Mesendoderm (in vitro differentiated cells): ENCODE results near the gene F7.

Source experiments
- DNase-seq: peaks from one replicate; pipeline ENCODE4 v3.0.0; 2013
- H2AK5ac ChIP-seq: 2 replicates; pipeline ENCODE4 v1.6.1; 2013; ENCODE audit warnings: low read length, inconsistent platforms
- H2BK120ac ChIP-seq: 2 replicates; pipeline ENCODE4 v1.6.1; 2013; ENCODE audit warnings: low read depth, mild to moderate bottlenecking, low read length, moderate library complexity, mixed read lengths
- H2BK15ac ChIP-seq: replicated peaks from 2 replicates; pipeline ENCODE4 v1.6.1; 2013; ENCODE audit warnings: low read depth, mild to moderate bottlenecking, moderate library complexity
- H2BK5ac ChIP-seq: 2 replicates; pipeline ENCODE4 v1.6.1; 2013; ENCODE audit warnings: low read length, inconsistent platforms
- H3K18ac ChIP-seq: 2 replicates; pipeline ENCODE4 v1.6.1; 2013; ENCODE audit warnings: mild to moderate bottlenecking, low read length, mixed read lengths
- H3K23ac ChIP-seq: one replicate; pipeline ENCODE4 v1.6.1; 2013; ENCODE audit warnings: low read length
- H3K27ac ChIP-seq: 2 replicates; pipeline ENCODE4 v1.5.1; 2013; ENCODE audit warnings: low read depth, mild to moderate bottlenecking, inconsistent platforms, low read length, moderate library complexity
- H3K27me3 ChIP-seq: 2 replicates; pipeline ENCODE4 v1.6.1; 2013; ENCODE audit warnings: low read length, control low read depth, mild to moderate bottlenecking, inconsistent platforms; ENCODE audit not compliant: insufficient read depth, poor library complexity
- H3K36me3 ChIP-seq: 2 replicates; pipeline ENCODE4 v1.6.1; 2013; ENCODE audit warnings: low read length, inconsistent platforms; ENCODE audit not compliant: control insufficient read depth, insufficient read depth
- H3K4ac ChIP-seq: one replicate; pipeline ENCODE4 v1.6.1; 2013; ENCODE audit warnings: low read depth, mild to moderate bottlenecking, low read length, moderate library complexity
- H3K4me1 ChIP-seq: 2 replicates; pipeline ENCODE4 v1.6.1; 2013; ENCODE audit warnings: low read depth, low read length, inconsistent platforms; ENCODE audit not compliant: control insufficient read depth
- H3K4me2 ChIP-seq: 2 replicates; pipeline ENCODE4 v1.6.1; 2013; ENCODE audit warnings: low read length
- H3K4me3 ChIP-seq: 2 replicates; pipeline ENCODE4 v1.5.1; 2013; ENCODE audit warnings: mild to moderate bottlenecking, low read length
- H3K56ac ChIP-seq: one replicate; pipeline ENCODE4 v1.6.1; 2013; ENCODE audit warnings: low read length
- H3K79me1 ChIP-seq: 2 replicates; pipeline ENCODE4 v1.6.1; 2013; ENCODE audit warnings: low read length, inconsistent platforms
- H3K79me2 ChIP-seq: 2 replicates; pipeline ENCODE4 v1.6.1; 2013; ENCODE audit warnings: mild to moderate bottlenecking, low read length; ENCODE audit not compliant: control insufficient read depth, insufficient read depth
- H3K9ac ChIP-seq: 2 replicates; pipeline ENCODE4 v1.6.1; 2013; ENCODE audit warnings: low read length, inconsistent platforms
- H4K5ac ChIP-seq: one replicate; pipeline ENCODE4 v1.6.1; 2013; ENCODE audit warnings: low read length
- H4K8ac ChIP-seq: one replicate; pipeline ENCODE4 v1.6.1; 2013; ENCODE audit warnings: low read depth, mild to moderate bottlenecking, control low read depth, low read length, moderate library complexity
- WGBS: extraction: QIAGEN DNeasy Blood & Tissue Kit; methylation state at CpG from one replicate; pipeline ENCODE4 v1.1.7; 2013; ENCODE audit warnings: low lambda C conversion rate, missing lambda C conversion rate; ENCODE audit not compliant: insufficient coverage; ENCODE audit errors: extremely low coverage; 5-methylcytosine and 5-hydroxymethylcytosine counted together

Gene F7

GRCh38 chr13:113138792-113139551, 33.4 kb downstream of the F7 start:
- no peaks in the 10 kb centered on the region for H3K27me3 ChIP-seq
- no peak overlapping the region for H2AK5ac ChIP-seq
- H3K79me1 ChIP-seq, result no peaks in the 10 kb centered on the region
- no peak overlapping the region for H3K9ac ChIP-seq
- no peak overlapping the region for H3K4ac ChIP-seq
- no peak overlapping the region for H4K5ac ChIP-seq
- H3K27ac ChIP-seq, result no peak overlapping the region
- no peak overlapping the region for H3K4me2 ChIP-seq
- H3K4me1 ChIP-seq, result no peaks in the 10 kb centered on the region
- no CpG with 5 or more reads among the region's 16 CpGs for WGBS
- no peaks in the 10 kb centered on the region for H3K79me2 ChIP-seq
- no peak overlapping the region for H3K4me3 ChIP-seq
- no peak overlapping the region for H3K18ac ChIP-seq
- no peak overlapping the region for H3K56ac ChIP-seq
- no peak overlapping the region for H2BK5ac ChIP-seq
- H3K36me3 ChIP-seq, result no peaks in the 10 kb centered on the region
- no peak overlapping the region for H3K23ac ChIP-seq
- no peak overlapping the region for H2BK120ac ChIP-seq
- H4K8ac ChIP-seq, result no peak overlapping the region
- no peak overlapping the region for H2BK15ac ChIP-seq
- no peak for DNase-seq

- WGBS, result 100% methylated on average over 1 of the region's 5 CpGs
Measured at GRCh38 chr13:113139577-113139976, 34.0 kb downstream of the F7 start.

GRCh38 chr13:113140677-113141600, 35.3 kb downstream of the F7 start:
- Histone ChIP-seq H3K27ac (no peak overlapping the region), H2BK15ac (no peak overlapping the region), H3K23ac (no peak overlapping the region), H2AK5ac (no peak overlapping the region), H2BK120ac (no peak overlapping the region), H4K5ac (no peak overlapping the region), H3K36me3 (no peaks in the 10 kb centered on the region), H3K4me2 (no peak overlapping the region), H3K56ac (no peak overlapping the region), H3K4me3 (no peak overlapping the region), H3K79me1 (no peaks in the 10 kb centered on the region), H3K79me2 (no peaks in the 10 kb centered on the region), H3K4me1 (no peaks in the 10 kb centered on the region), H2BK5ac (no peak overlapping the region), H3K4ac (no peak overlapping the region), H3K18ac (no peak overlapping the region), H4K8ac (no peak overlapping the region), H3K9ac (no peak overlapping the region), H3K27me3 (no peaks in the 10 kb centered on the region)
- no CpG with 5 or more reads among the region's 26 CpGs for WGBS
- no peak for DNase-seq

More at GRCh38 chr13:113139577-113139976, 34.0 kb downstream of the F7 start:
- Histone ChIP-seq H3K4me2 (no peak overlapping the region), H3K27me3 (no peaks in the 10 kb centered on the region), H3K23ac (no peak overlapping the region), H2BK5ac (no peak overlapping the region), H3K27ac (no peak overlapping the region), H4K8ac (no peak overlapping the region), H3K79me2 (no peaks in the 10 kb centered on the region), H2BK15ac (no peak overlapping the region), H3K56ac (no peak overlapping the region), H3K79me1 (no peaks in the 10 kb centered on the region), H3K4ac (no peak overlapping the region), H3K9ac (no peak overlapping the region), H2BK120ac (no peak overlapping the region), H3K36me3 (no peaks in the 10 kb centered on the region), H3K18ac (no peak overlapping the region), H4K5ac (no peak overlapping the region), H2AK5ac (no peak overlapping the region), H3K4me1 (no peaks in the 10 kb centered on the region), H3K4me3 (no peak overlapping the region)
- DNase-seq, result no peak

- no peak for DNase-seq
- no peak overlapping the region for H2BK120ac ChIP-seq
Measured at GRCh38 chr13:113141601-113141970, 36.0 kb downstream of the F7 start.

GRCh38 chr13:113142876-113143275, 37.3 kb downstream of the F7 start:
- Histone ChIP-seq H2BK5ac (no peak overlapping the region), H3K4ac (no peak overlapping the region), H4K5ac (no peak overlapping the region), H3K79me2 (no peaks in the 10 kb centered on the region), H3K4me2 (no peak overlapping the region), H3K79me1 (no peaks in the 10 kb centered on the region), H3K18ac (no peak overlapping the region), H3K36me3 (no peaks in the 10 kb centered on the region), H2BK120ac (no peak overlapping the region), H4K8ac (no peak overlapping the region), H3K4me1 (no peaks in the 10 kb centered on the region), H3K27ac (no peak overlapping the region), H3K9ac (no peak overlapping the region), H2BK15ac (no peak overlapping the region), H3K23ac (no peak overlapping the region), H3K27me3 (no peaks in the 10 kb centered on the region), H3K4me3 (no peak overlapping the region), H2AK5ac (no peak overlapping the region), H3K56ac (no peak overlapping the region)
- WGBS, result no CpG with 5 or more reads among the region's 7 CpGs
- DNase-seq, result no peak

More at GRCh38 chr13:113141601-113141970, 36.0 kb downstream of the F7 start:
- no peaks in the 10 kb centered on the region for H3K79me2 ChIP-seq
- no peak overlapping the region for H3K27ac ChIP-seq
- no peak overlapping the region for H3K9ac ChIP-seq
- H3K4me1 ChIP-seq, result no peaks in the 10 kb centered on the region
- no peaks in the 10 kb centered on the region for H3K36me3 ChIP-seq
- no peak overlapping the region for H3K4me3 ChIP-seq
- no peak overlapping the region for H2BK15ac ChIP-seq
- no peak overlapping the region for H3K4ac ChIP-seq
- H3K18ac ChIP-seq, result no peak overlapping the region
- H3K4me2 ChIP-seq, result no peak overlapping the region
- no peak overlapping the region for H2BK5ac ChIP-seq
- no peak overlapping the region for H3K56ac ChIP-seq
- no peak overlapping the region for H2AK5ac ChIP-seq
- H3K23ac ChIP-seq, result no peak overlapping the region
- no peaks in the 10 kb centered on the region for H3K79me1 ChIP-seq
- no peaks in the 10 kb centered on the region for H3K27me3 ChIP-seq
- H4K8ac ChIP-seq, result no peak overlapping the region
- WGBS, result no CpG with 5 or more reads among the region's 18 CpGs
- H4K5ac ChIP-seq, result no peak overlapping the region
